ENCODE measurements around the gene LUM. TPM values are rescaled to one million over a fixed set of nuclear protein-coding genes. Genes with fewer than 3 reads are reported as not detected.

The LUM gene
- total RNA-seq, 1 donor from 2014 or later: 72.9 TPM

DNA sequence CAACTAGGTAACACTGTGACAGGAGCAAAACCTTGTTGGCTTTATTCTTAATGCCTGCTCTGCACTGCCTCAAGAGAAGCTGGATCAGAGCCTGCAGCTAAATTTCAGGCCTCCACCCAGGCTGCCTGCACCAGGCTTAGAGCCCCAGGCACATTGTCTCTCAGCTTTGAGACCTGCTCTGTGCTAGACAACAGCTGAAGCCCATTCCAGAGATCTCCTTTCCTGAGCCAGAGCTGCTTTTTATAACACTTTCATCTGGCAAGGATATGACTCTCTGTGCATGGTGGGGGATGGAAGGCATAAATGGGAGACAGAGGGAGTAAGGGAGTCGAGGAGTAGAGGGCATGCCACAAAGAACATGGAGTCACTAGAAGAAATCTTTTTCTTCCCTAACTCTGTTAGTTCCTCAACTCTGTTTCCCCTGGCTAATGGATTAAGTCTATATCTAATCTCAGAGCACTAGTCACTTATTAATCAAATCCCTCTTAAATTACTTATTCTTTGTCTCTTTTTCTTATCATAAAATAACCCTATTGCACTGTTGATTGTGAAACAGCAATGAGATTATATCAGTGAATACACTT, 27.1 kb upstream of the LUM start:
- no peaks in the 10 kb centered on the region for H3K36me3 ChIP-seq
- no peak for DNase-seq (ENCODE audit: extremely low spot score in 2 of 2)
- TF ChIP-seq CTCF (IDR thresholded peaks at IDR 0.05) (no peak), POLR2AphosphoS5 (IDR thresholded peaks at IDR 0.05; ENCODE audit: insufficient read depth in 1 of 2, low read depth in 1 of 2) (no peak), POLR2A (IDR thresholded peaks at IDR 0.05) (no peak)
- peak overlapping the region; percentile 54 for H3K27ac ChIP-seq
- H3K4me3 ChIP-seq: no peak overlapping the region
- H3K27me3 ChIP-seq: no peaks in the 10 kb centered on the region
- peaks cover 40% of the 10 kb centered on the region for H3K4me1 ChIP-seq
- intact Hi-C loops (cut with DNase I): no loop called here
- H3K9me3 ChIP-seq: no peaks in the 10 kb centered on the region

- H3K27ac ChIP-seq: no peak overlapping the region
- DNase-seq (ENCODE audit: extremely low spot score in 2 of 2): no peak
- TF ChIP-seq POLR2A (IDR thresholded peaks at IDR 0.05) (no peak), POLR2AphosphoS5 (IDR thresholded peaks at IDR 0.05; ENCODE audit: insufficient read depth in 1 of 2, low read depth in 1 of 2) (no peak), CTCF (IDR thresholded peaks at IDR 0.05) (no peak)
These were observed 22.6 kb upstream of the LUM start for GRCh38 chr12:91133871-91134270.

DNA sequence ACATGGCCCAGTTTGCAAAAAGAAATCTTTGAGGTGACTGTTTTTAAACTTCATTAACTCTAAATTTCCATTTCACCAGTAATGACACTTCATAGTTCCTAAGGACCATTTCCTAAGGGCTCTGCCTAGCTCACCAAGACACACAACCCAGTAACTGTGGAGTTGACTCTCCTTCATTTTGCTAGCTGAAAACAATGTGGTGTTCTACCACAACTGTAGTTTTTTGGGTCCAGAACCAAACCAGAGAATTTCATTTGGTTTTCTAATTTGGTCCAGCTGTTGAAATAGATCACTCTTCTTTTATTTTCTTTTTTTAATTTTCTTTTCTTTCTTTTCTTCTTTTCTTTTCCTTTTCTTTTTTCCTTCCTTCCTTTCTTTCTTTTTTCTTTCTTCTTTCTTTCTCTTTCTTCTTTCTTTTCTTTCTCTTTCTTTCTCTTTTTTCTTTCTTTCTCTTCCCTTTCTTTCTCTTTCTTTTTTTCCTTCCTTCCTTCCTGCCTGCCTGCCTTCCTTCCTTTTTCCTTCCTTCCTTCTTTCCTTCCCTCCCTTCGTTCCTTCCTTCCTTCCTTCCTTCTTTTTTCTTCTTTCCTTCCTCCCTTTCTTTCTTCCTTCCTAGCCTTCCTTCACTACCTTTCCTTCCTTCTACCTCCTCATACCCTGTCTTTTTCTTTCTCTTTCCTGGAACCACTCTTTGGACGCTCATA, 18.5 kb upstream of the LUM start:
- Histone ChIP-seq H3K27ac (no peak overlapping the region), H3K27me3 (no peaks in the 10 kb centered on the region), H3K36me3 (no peaks in the 10 kb centered on the region), H3K9me3 (no peaks in the 10 kb centered on the region), H3K4me3 (no peak overlapping the region), H3K4me1 (no peaks in the 10 kb centered on the region)
- intact Hi-C loops (cut with DNase I): no loop called here
- TF ChIP-seq CTCF (IDR thresholded peaks at IDR 0.05): no peak
- TF ChIP-seq POLR2A (IDR thresholded peaks at IDR 0.05): no peak
- no peak for TF ChIP-seq POLR2AphosphoS5 (IDR thresholded peaks at IDR 0.05; ENCODE audit: insufficient read depth in 1 of 2, low read depth in 1 of 2)
- no peak for DNase-seq (ENCODE audit: extremely low spot score in 2 of 2)

More at GRCh38 chr12:91133871-91134270, 22.6 kb upstream of the LUM start:
- no peaks in the 10 kb centered on the region for H3K36me3 ChIP-seq
- intact Hi-C loops (cut with DNase I): no loop called here
- no peaks in the 10 kb centered on the region for H3K9me3 ChIP-seq
- peaks cover 9% of the 10 kb centered on the region for H3K4me1 ChIP-seq
- no peaks in the 10 kb centered on the region for H3K27me3 ChIP-seq
- no peak overlapping the region for H3K4me3 ChIP-seq

- Histone ChIP-seq H3K4me1 (no peaks in the 10 kb centered on the region), H3K36me3 (no peaks in the 10 kb centered on the region), H3K27me3 (no peaks in the 10 kb centered on the region), H3K9me3 (no peaks in the 10 kb centered on the region), H3K27ac (no peak overlapping the region), H3K4me3 (no peak overlapping the region)
- intact Hi-C loops (cut with DNase I): no loop called here
- TF ChIP-seq POLR2AphosphoS5 (IDR thresholded peaks at IDR 0.05; ENCODE audit: insufficient read depth in 1 of 2, low read depth in 1 of 2) (no peak), POLR2A (IDR thresholded peaks at IDR 0.05) (no peak), CTCF (IDR thresholded peaks at IDR 0.05) (no peak)
- no peak for DNase-seq (ENCODE audit: extremely low spot score in 2 of 2)
These were observed 16.5 kb upstream of the LUM start for GRCh38 chr12:91127751-91128150.

GRCh38 chr12:91127306-91127705, 16.0 kb upstream of the LUM start:
- no peaks in the 10 kb centered on the region for H3K36me3 ChIP-seq
- no peak for DNase-seq (ENCODE audit: extremely low spot score in 2 of 2)

More at GRCh38 chr12:91127306-91127705, 16.0 kb upstream of the LUM start:
- intact Hi-C loops (cut with DNase I): no loop called here
- no peaks in the 10 kb centered on the region for H3K27me3 ChIP-seq
- TF ChIP-seq CTCF (IDR thresholded peaks at IDR 0.05): no peak
- no peak for TF ChIP-seq POLR2A (IDR thresholded peaks at IDR 0.05)
- no peak for TF ChIP-seq POLR2AphosphoS5 (IDR thresholded peaks at IDR 0.05; ENCODE audit: insufficient read depth in 1 of 2, low read depth in 1 of 2)
- H3K4me1 ChIP-seq: no peaks in the 10 kb centered on the region
- H3K4me3 ChIP-seq: no peak overlapping the region
- H3K9me3 ChIP-seq: no peaks in the 10 kb centered on the region
- no peak overlapping the region for H3K27ac ChIP-seq

All from vagina (tissue), 2 donors.